HT1080 (cell line): ENCODE measurements around the gene KLHL13. TPM values are rescaled to one million over a fixed set of nuclear protein-coding genes. Genes with fewer than 3 reads are reported as not detected.
"Not testable (repeated sequence)": the region's sequence is repeated elsewhere in the genome, so short reads cannot be mapped to it uniquely, and the experiment has no call there.

Source experiments
- DNase-seq: peaks from one replicate; pipeline ENCODE4 v3.0.0-alpha.2; 2015; ENCODE audit warnings: low read depth
- total RNA-seq: library from RNA; depleted of rRNA; stranded (reverse); fragments of >200 nt; shearing (Covaris generic); gene quantifications from 2 replicates; pipeline ENCODE4 v1.2.3, GENCODE V29; 2014

The KLHL13 gene
- total RNA-seq, 1 experiment from 2014 or later: 7.8 TPM

DNA sequence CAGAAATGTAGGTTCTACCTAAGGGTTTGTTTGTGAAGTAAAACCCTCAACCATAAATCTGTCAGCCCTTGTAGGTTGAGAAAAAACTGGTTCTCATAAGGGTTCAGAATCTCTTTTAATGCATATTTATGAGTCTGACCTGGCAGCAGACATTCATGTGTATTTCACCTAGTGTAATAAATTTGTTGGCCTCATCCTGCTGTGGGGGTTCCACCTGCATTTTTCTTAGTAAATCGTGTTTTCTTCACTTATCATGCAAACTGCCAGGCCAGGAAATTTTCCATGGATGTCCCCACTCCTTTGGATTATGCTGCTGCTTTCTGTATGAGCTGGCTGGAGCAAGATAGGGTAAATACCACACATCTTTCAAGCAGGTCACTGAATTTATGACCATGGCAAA, 42.4 kb downstream of the KLHL13 start:
- no peak for DNase-seq

DNA sequence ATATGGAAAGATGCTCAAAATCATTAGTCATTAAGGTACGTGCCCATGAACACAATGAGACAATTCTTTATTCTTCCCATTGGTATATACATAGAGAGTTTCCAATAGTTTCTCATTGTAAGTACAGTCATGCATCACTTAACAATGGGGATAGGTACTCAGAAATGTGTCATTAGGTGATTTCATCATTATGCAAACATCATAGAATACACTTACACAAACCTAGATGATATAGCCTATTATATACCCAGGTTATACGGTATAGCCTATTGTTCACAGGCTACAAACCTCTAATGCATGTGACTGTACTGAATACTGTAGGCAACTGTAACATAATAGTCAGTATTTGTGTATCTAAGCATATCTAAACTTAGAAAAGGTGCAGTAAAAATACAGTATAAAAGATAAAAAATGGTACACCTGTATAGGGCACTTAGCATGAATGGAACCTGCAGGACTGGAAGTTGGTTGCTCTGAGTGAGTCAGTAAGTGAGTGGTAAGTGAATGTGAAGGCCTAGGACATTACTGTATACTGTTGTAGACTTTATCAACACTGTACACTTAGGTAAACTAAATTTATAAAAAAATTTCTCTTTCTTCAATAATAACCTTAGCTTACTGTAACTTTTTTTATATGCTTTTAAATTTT, 49.6 kb downstream of the KLHL13 start:
- DNase-seq: peak; percentile 26

DNA sequence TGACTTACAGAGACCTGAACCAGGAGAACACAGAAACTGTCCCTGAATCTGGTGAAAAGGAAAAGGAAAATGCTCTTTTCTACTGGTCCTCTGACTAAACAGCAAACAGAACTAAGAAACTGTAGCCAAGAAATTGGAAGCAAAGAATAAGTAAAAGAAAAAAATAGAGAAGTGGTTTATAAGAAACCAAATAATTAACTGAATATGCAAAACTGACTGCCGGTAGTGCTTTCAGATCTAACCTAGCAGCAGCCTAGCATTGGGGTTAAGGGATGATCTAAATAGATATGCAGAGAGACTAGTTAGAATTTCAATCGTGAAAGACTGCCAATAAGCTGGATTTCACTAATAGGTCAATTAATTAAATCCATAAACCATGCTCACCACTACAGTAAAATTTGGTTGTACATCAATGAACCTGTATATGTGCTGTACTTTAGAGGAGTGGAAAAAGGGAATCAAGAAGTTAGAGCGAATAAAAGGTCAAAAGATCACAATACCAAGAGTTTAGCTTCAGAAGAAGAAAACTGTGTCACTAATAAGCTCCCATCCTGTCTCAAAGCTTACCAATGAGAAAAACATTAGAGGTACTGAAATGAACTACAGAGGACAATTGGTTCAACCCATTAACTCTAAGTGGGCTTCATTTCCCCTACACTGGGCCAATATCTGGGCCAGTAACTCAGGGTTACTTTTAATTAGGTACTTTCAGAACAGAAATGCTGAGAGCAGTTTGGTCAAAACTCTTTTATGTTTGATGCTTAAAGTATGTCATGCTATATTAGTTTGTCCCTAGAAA, 53.6 kb downstream of the KLHL13 start:
- no peak for DNase-seq

DNA sequence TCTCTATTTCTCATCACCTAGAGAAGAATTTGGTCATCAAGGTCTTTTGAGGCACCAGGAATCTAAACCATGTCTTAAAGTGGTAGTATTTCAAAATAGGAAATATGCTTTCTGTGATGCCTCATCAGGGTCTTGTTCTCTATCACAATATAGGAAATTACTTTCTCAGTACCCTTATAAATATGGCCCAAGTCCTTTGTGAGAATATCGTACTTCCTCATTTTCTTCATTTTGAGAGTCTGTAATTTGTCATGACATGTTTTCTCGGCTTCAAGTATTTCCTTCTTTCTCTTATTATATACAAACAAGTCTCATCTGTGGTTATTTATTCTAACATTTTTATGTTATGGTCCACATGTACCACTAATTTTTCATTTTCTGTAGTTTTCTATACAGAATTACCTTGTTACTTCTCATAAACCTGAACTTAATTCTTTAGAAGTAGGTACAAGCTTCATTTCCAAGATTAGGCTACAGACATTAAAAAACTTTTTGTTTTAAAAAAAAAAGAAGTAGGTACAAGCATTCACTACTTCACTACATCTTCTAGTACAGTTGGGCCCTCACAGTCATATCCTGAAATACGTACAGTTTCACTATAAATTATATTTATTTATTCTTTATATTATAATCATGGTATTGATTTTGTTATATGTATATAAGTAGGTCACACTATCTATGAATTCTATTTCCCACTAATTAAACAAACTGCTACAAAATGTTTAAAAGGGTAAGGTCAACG, 54.4 kb downstream of the KLHL13 start:
- no peak for DNase-seq

DNA sequence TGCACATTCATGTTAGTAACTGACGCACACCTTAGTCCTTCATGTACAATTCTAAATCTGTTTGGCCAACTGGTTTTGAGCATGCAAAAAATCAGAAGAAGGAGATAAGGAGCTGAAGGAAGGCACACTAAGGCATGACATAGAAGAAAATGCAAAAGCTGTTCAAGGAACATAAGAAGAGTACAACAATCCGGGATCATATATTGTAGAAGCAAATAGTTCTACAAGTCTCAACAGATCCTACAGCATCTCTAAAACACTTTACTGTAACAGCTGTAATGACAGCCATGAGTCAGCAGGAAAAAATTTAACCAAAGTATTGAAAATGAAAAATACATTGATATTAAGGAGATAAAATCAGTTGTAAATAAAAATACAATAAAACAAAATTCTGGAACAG, 57.7 kb downstream of the KLHL13 start:
- no peak for DNase-seq

DNA sequence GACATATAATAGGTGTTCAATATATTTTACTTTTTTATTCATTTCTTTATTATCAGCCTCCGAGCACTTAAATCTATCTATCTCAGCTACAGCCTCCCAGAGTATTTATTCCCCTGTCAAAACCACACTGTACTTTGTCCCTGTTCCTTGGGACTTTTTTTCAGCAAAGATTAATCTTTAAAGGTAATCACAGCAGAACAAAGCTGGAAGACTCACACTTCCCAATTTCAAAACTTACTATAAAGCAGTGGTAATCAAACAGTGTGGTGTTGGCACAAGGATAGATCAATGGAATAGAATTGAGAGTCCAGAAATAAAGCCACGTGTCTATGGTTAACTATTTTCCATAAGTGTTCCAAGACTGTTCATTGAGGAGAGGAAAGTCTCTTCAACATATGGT, 59.7 kb downstream of the KLHL13 start:
- no peak for DNase-seq

DNA sequence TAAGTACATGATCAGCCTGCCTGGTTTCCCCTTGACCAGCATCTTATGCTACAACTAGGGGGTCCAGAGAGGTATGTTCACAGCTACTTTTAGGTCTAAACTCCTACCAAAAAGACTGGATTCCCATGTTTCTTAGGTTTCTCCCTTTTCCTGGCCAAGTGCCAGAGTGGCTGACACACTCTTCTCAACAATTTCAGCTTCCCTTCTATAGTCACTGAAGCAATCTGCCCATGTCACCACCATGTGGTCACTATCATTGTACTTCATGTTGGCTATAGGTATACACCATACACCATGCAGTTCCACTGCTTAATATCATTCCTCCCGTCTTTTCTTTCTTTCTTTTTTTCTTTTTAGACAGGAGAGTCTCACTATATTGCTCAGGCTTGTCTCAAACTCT, 66.9 kb downstream of the KLHL13 start:
- DNase-seq: peak; percentile 2

DNA sequence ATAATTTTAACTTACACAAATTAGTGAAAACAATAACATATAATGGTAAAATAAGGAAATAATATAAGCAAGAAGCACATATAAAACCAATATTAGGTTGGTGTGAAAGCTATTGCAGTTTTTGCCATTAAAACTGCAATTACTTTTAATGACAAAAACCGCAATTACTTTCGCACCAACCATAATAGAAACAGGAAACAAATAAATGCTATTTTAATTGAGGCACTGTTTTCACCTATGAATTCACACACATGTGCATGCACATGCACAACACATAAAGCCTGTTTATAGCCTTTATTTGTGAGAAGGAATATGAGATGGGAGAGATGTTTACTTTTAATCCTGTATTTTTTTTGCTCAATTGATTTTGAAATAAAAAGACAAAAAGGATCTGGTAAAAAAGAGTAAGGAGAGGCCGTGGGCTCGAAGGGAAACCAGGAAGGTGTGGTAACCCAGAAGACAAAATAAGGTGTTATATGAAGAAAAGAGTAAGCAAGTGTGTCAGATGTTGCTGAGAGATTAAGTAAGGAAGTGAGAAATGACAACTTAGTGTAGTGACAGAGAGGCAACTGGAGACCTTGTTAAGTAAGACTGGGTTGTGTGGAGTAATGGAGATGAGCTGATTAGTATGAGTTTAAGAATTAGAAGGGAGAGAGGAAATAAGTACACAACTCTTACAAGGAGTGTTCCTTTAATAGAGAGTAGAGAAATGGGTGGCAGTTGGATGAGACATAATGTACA, 69.0 kb downstream of the KLHL13 start:
- DNase-seq: no peak

DNA sequence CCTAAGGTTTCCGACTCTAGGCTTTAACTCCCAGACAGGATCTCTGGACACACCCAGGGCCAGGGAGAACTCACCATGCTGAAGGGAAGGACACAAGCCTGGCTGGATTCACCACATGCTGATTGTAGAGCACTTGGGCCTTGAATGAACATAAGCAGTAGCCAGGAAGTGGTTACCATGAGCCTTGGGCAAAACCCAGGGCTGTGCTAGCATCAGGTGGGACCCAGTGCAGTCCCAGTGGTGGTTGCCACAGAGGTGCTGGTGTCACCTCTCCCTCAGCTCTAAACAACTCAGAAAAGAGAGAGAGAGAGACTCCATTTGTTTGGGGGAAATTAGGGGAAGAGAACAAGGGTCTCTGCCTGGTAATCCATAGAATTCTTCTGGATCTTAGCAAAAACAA, 77.0 kb downstream of the KLHL13 start:
- no peak for DNase-seq

DNA sequence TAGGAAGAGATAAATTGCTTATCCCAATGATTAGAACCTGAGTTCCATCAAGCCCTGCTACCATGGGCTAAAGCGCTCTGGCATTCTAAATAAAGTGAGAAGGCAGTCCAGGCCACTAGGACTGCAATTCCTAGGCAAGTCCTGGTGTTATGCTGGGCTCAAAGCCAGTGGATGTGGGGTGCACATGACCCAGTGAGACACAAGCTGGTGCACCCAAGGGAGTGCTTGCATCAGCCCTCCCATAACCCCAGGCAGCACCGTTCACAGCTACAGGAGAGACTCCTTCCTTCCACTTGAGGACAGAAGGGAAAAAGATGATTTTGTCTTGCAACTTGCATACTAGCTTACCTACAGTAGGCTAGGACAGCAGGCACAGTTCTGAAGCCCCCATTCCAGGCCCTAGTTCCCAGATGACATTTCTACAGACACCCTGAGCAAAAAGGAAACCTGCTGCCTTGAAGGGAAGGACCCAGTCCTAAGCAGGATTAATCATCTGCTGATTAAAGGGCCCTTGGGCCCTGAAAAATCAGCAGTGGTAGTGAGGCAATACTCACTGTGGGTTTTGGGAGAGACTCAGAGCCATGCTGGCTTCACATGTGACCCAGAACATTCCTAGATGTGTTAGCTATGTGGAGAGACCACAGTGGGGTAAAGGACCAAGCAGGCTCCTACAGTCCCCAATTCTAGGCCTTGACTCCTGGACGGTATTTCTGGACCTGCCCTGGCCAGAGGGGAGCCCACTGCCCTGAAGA, 77.8 kb downstream of the KLHL13 start:
- no peak for DNase-seq

DNA sequence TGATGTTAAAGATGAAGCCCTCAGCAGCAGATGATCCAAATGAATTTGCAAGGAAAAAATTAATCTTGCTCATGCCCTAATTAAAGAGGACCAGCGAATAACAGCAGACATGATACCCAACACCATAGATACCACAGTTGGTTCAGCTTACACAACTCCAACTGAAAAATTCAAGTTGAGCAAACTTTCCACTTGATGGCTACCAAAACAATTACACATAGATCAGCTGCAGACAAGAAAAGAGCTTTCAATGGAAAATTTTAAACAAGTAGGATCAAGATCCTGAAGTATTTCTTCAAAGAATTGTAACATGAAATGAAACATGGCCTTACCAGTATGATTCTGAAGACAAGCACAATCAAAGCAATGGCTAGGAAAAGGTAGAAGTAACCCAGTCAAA, 90.0 kb downstream of the KLHL13 start:
- no peak for DNase-seq

DNA sequence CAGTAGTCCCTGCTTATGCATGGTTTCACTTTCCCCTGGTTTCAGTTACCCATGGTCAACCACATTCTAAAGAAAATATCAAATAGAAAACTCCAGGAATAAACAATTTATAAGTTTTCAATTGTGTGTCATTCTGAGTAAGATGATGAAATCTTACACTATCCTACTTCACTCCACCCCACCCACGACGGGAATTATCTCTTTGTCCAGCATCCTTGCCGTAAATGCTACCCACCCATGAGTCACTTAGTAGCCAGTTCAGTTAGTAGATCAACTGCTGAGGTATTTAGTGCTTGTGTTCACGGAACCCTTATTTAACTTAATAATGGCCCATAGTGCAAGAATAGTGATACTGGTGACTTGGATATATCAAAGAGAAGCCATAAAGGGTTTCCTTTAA, 91.4 kb downstream of the KLHL13 start:
- DNase-seq: peak; percentile 21

DNA sequence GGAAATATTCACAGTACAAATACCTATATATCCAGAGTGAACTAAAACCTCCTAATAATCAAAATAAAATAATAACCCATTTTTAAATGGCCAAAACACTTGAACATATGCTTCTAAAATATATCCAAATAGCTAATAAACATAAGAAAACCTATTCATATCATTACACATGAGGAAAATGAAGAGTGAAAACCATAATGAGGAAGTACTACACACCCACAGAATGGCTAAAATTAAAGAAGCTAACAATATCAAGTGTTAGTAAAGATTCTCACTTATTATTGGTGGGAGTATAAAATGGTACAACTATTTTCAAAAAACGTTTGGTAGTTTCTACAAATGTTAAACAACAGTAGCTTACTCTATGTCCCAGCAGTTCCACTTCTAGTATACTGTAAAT, 92.1 kb downstream of the KLHL13 start:
- DNase-seq: no peak

DNA sequence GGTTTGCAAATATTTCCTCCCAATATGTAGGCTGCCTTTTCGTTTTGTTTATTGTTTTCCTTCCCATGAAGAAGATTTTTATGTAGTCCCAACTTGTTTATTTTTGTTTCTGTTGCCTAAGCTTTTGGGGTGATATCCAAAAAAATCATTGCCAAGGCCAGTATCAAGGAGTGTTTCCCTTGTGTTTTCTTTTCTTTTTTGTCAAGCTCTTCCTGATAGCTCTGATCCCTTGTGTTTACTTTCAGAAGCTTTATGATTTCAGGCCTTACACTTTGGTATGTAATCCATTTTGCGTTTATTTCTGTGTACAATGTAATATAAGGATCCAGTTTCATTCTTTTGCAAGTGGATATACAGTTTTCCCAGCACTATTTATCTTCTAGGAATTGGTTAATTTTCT, 93.9 kb downstream of the KLHL13 start:
- no peak for DNase-seq

DNA sequence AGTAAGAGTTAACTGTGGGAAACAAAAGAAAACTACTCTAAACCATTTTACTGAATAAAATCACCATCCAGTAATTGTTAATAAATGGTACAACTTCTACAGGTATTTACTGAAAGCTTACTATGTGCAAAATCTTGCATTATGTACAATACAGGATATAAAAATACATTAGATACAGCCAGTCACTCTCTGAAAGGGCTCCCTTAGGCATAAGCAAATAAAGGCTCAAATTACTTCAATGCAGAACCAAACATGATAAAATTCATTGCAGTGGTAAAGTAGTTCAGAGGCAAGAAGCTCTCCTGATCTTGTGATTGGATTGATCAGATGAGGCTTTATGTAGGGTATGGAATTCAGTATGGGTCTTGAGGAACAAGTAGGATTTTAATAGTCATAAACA, 100.2 kb downstream of the KLHL13 start:
- DNase-seq: no peak

DNA sequence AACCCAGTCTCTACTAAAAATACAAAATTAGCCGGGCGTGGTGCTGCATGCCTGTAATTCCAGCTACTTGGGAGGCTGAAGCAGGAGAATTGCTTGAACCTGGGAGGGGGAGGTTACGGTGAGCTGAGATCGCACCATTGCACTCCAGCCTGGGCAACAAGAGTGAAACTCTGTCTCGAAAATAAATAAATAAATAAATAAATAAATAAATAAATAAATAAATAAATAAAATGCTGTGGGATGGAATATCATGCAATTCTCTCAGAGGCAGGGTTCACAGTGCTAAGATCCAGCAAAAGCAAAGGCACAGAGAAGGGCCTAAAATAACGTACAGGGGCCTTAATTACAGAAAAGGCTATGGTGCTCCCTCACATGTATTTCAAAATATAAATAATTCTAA, 114.2 kb downstream of the KLHL13 start:
- not testable (repeated sequence) for DNase-seq

DNA sequence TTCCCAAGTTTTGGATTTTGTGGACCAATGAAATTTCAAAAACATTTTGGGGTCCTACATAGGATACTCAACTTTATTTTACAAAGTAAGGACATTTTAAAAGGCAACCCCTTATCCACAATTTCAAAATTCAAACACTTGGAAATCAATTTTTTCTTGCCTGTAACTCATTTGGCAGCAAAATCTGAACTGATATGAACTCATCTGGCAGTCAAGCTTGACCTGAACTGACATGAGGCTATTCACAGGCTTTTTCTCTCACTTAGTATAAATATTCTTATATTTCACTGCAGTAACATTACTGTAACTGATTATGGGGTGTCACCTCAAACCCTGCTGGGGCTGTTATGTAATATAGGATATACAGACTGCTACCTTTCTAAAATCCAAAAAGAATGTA, 116.1 kb downstream of the KLHL13 start:
- DNase-seq: no peak

DNA sequence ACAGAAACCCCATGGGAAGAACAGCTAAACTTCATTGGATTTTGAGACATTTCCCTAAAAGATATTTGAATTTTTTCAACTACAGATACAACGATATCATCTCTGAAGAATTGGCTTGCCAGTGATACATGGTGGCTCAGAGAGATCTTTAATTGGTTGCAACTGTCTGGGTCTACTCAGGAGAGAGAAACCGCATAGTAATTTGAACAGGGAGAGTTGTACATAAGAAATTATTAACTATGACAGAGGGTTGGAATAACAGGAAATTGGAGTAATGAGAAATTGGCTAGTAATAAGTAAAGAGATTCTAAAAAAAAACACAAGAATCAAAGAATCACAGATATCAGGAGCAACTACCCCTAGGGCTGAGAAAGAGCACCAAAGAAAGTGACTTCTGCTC, 118.4 kb downstream of the KLHL13 start:
- no peak for DNase-seq

DNA sequence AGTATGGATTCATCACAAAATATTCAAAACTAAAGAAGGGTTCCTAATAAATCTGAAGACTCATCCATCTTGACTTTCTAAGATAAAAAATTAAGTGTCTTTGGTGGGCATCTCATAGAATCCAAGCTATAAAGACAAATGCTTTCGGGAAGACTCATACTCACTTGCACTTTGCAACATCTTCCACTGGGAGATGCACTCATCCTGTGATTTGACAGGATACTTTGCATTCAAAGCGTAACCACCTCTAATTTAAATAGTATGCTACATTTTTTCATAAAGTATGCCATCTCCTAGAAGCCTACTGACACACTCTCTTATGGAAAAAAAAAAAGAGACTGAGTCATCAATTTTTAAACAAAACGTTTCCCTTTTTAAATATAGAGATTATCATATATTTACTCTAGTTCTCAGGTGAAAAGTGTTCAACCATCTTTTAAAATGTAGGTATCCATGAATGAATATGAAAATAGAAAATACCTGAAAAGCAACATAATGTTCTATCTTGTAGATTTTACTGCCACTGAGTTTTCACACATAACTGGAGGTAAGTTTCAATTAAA, 119.6 kb downstream of the KLHL13 start:
- no peak for DNase-seq

DNA sequence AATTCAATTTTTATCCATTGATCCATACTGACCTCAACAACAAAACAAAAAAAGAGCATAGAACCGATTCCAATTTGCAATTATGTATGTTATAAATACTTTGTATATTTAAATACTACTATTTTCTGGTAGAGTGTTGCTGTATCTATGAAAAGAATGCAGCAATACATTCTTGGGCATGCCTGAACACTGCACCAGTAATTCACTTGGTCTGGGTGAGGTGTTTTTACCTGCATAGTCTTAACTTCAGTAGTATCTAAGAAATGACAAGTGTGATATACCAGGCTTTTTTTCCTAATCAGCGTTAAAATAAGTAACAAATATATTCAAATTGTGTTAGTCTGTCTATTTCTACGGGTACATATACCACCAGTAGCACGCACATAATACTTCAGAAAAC, 120.2 kb downstream of the KLHL13 start:
- no peak for DNase-seq

DNA sequence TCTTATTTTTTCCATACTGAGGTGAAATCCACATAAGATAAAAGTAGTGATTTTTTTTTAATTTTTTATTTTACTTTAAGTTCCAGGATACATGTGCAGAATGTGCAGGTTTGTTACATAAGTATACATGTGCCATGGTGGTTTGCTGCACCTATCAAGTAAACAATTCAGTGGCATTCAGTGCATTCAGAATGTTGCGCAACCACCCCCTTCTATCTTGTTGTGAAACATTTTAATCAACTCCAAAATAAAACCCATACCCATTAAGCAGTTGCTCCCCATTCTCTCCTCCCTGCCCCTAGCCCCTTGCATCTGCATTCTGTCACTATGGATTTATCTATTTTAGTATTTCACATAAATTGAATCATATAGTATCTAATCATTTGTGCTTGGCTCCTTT, 121.2 kb downstream of the KLHL13 start:
- DNase-seq: no peak
